ENCODE results near the gene ATP6V0A4. TPM values are rescaled to one million over a fixed set of nuclear protein-coding genes. Genes with fewer than 3 reads are reported as not detected.
"Not testable (repeated sequence)": the region's sequence is repeated elsewhere in the genome, so short reads cannot be mapped to it uniquely, and the experiment has no call there.

ATP6V0A4 gene
- polyA plus RNA-seq, 4 donors: 61.9 to 79.1 (median 68.1) TPM

DNA sequence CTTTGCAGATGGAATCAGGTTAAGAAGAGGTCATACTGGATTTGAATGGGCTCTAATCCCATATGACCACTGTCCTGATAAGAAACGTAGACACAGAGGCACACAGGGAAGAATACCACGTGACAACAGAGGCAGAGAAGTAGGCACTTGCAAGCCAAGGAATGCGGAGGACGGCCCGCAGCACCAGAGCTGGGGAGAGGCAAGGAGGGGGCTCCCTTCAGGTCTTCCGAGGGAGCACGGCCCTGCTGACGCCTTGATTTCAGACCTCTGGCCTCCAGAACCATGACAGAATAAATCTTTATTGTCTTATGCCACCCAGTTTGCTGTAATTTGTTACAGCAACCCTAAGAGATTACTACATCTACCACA is 44.9 kb downstream of the ATP6V0A4 start:
- no peak for DNase-seq (ENCODE audit: low read depth in 4 of 4, low spot score in 2 of 4)

DNA sequence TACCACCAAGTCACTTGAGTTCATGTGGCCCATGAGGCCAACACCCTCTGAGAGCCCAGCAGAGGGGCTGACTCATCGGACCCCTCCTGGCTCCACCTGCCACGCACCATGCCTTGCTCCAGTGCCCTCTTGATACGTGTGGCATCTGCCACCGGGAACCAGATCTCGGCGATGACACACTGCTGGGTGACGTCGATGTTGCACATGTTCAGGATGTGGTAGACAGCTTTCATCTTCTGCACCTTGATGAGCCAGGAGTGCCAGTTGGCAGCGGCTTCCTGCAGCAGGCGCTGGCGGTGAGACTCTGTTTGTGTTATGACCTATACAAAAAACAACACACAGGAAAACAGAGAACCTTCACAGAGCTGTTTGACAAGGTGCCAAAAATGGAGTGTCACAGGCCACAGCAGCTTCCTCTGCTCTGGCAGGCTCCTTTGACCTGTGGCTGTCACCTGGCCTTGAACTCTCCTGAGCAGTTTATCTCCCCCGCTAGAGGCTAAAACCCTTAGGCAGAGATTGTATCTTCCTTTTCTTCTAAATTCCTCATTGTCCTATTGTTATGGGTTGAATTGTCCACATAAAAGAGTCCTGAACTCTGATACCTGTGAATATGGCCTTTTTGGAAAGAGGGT is 45.4 kb downstream of the ATP6V0A4 start:
- DNase-seq (ENCODE audit: low read depth in 4 of 4, low spot score in 2 of 4): no peak

DNA sequence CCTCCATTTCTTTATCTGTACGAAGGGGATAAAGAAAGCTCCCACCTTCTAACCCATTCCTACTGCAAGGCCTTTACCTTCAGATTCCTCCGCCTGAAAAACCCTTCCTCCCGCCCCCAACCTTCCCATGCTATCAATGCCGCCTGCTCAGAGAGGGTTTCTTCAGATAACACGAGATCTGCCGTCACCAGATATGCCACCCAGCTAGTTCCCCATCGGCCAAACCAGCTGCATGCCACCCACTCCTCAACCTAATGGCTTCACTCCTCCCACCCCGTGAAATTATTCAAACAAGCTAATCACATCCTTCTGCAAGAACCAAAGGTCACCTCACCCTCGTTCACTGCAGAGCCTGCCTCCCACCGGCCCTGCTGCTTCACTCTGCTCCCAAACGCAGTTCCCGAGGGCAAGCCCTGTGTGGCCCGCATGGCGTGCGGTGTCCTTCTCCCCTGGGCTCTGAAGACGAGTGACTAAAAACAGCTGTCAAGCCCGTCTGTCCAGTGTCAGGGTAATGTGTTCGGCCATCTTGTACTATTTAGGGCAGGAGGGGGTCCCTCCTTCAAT is 47.0 kb downstream of the ATP6V0A4 start:
- DNase-seq (ENCODE audit: low read depth in 4 of 4, low spot score in 2 of 4): no peak

DNA sequence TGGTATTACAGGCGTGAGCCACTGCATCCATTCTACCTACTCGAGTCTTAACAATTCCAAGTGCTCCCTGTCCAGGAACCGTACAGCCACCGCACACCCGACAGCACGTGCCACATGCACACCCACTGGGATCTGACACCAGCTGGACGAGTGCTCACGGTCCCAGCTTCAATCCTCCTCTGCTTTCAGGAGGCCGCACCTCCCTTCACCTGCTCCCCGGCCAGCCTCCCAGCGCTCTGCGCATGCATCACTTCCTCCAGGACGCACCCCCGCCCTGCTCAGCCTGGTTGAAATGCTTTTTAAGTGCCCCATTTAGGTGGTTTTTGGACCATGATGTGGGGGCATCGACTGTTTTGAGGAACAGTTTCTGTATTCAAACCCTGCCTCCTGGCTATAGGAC is 47.5 kb downstream of the ATP6V0A4 start:
- no peak for DNase-seq (ENCODE audit: low read depth in 4 of 4, low spot score in 2 of 4)

DNA sequence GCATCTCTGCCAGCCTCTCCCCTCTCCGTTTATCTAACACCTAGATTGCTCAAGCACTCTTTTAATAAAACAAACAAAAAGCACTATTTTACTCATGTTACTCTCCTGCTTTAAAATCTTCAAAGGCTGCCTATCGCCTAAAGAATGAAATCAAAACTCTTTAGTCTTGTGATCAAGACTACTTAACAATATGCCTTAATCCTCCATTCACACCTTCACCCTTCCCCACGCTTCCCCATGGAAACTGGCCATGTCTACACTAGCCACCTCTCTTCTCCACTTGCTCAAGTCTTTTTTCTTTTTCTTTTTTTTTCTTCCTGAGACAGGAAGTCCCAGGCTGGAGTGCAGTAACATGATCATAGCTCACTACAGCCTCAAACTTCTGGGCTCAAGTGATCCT is 48.0 kb downstream of the ATP6V0A4 start:
- DNase-seq (ENCODE audit: low read depth in 4 of 4, low spot score in 2 of 4): no peak

DNA sequence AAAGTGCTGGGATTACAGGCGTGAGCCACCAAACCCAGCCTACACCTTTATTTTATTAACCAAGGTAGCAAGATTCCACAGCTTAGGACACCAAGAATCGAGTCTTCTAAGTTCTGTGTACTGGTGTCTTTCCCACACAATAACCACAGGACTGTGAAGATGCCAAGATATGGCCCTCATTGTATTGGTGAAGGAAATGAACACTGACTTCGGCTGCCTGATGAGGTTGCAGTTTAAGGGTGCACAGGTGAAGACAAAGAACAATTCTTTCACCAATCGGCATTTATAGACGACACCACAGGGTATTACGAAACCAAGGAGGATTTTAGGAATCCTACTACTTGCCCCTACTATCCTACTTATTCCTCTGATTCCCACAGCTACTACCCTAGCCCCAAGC is 49.3 kb downstream of the ATP6V0A4 start:
- no peak for DNase-seq (ENCODE audit: low read depth in 4 of 4, low spot score in 2 of 4)

DNA sequence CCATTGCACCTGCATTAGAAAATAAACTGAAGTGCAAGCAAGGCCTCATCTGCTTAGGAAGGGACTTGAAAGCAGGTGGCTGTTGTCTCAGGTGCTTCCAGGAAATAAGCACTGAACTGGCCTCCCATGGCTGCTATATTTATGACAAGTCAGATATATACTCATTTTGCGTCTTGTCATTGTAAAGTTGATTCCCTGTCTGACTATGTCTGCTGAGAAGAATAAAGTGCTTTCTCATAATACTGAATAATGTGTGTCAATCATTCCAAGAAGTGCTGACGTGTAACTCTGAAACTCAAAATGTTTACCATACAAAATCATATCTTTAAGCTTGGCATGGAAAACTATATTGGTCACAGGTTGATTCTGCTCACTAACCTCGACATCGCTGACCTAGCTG is 51.9 kb downstream of the ATP6V0A4 start:
- no peak for DNase-seq (ENCODE audit: low read depth in 4 of 4, low spot score in 2 of 4)

DNA sequence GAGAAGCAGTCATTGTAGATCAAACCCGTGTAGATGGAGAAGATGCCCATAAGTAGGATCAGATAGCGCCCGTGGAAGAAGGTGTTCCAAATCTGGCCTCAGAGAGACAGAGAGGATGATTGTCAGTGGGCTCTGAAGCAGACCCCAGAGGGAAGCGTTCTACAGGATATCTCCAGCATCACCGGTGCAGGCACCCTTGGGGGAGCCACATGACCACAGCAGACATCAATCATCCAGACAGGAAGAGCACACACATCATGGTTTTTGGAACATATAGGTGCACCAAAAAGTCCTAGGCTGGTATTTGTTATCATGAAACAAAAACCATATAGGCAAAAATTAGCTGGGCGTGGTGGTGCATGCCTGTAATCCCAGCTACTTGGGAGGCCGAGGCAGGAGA is 52.8 kb downstream of the ATP6V0A4 start:
- DNase-seq (ENCODE audit: low read depth in 4 of 4, low spot score in 2 of 4): no peak

DNA sequence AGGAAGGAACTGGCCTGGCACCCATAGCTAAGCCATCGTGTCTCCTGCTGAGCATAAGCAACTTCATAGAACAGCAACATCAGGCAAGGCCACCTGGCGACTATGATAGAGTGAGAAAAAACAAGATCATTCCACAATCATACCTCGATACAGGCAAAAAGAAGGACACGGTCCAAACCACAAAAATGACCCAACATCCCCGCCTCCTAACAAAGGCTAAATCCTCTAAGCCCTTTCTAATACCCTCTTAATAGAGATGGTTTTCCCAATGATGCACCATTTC is 56.6 kb downstream of the ATP6V0A4 start:
- no peak for DNase-seq (ENCODE audit: low read depth in 4 of 4, low spot score in 2 of 4)

DNA sequence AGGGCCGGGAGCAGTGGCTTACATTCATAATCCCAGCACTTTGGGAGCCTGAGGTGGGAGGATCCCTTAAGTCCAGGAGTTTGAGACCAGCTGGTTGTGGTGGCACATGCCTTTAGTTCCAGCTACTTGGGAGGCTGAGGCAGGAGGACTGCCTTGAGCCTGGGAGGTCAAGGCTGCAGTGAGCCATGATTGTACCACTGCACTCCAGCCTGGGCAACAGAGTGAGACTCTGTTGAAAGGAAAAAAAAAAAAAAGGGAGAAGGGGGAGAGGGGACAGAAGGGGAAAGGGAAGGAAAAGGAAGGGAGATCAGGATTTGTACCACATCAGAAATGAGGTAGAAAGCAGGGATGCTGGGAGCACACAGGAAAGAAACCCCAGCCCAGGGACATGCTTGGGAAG is 58.1 kb downstream of the ATP6V0A4 start:
- DNase-seq (ENCODE audit: low read depth in 4 of 4, low spot score in 2 of 4): no peak

DNA sequence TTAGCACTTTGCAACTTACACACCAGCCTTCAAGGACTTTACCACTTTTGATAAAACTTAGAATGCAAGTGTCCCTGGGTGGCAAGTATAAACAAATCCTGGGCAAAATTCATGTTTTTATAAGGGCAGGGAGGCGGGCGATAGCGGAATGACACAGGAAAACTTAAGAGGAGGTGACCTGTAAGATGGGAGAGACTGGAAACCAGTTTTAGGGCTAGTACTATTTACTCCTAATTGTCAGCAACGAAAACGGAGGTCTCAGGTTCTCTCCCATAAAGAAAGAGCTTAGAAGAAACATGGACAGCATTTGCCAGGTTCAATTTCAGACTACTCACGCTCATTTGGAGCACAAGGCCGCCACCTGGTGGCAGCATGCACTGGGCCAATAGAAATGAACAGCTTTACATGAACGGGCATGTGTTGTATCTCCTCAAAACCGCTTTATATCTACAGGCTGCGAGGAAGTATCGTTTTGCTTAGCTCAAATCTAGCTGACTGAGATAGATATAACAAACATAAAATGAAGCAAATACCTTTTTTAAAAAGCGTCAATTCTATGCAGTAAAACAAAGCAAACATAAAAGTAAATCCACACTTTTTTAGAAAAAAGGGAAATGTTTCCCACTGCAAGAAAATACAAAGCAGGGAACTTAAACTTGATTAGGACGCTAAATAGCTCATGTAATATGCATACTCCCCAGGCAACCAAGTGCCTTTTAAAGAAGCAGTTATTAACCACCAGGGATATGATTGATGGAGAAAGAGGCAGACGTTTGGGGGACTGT is 59.3 kb downstream of the ATP6V0A4 start:
- peak; percentile 74 to 93 (median 81) for DNase-seq (ENCODE audit: low read depth in 4 of 4, low spot score in 2 of 4)

DNA sequence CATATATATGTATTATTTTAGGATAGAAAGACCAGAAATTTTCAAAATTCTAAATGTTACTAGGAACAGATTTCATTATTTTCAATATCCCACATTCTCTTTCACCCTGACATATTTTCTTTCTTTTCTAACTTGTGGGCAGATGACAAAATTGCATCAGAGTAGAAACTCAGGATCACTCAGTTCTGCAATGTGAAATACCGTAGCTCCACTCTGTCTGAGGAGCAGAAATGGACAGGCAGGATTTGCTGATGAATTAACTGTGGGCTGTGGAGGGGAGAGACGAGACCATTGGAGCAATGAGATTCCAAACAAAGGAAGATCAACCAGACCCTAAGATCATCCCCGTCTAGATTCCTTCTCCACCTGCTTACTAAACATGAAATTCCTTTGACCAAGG is 59.9 kb downstream of the ATP6V0A4 start:
- DNase-seq (ENCODE audit: low read depth in 4 of 4, low spot score in 2 of 4): no peak

DNA sequence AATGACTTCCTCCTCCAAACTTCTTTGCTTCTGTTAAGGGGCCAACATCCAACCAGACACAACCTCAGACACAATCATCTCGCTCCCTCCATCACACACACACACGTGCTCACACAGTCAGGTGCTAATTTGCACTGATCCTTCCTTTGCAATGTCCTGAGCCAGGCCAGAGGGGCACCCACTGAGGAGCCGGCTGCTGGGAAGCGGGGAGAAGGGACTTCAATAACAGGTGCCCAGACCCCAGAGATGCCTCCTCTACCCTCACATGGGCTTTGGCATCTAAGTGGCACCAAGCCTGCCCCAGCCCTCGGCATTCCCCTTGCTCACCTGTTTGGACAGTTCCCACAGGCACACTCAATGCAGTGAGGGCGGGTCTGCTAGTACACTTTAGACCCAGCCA is 62.6 kb downstream of the ATP6V0A4 start:
- no peak for DNase-seq (ENCODE audit: low read depth in 4 of 4, low spot score in 2 of 4)

DNA sequence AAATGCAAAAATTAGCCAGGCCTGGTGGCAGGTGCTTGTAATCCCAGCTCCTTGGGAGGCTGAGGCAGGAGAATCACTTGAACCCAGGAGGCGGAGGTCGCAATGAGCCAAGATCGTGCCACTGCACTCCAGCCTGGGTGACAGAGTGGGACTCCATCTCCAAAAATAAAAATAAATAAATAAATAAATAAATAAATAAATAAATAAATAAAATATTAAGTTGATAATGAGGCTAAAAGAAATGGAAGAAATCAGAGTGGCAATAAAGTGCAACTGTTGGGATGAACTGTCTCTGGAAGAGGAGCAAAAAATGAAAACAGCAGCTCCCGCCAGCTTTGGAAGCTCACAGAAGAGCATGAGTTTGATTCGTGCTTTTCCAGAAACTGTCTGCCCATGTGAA is 66.3 kb downstream of the ATP6V0A4 start:
- not testable (repeated sequence) for DNase-seq (ENCODE audit: low read depth in 4 of 4, low spot score in 2 of 4)

DNA sequence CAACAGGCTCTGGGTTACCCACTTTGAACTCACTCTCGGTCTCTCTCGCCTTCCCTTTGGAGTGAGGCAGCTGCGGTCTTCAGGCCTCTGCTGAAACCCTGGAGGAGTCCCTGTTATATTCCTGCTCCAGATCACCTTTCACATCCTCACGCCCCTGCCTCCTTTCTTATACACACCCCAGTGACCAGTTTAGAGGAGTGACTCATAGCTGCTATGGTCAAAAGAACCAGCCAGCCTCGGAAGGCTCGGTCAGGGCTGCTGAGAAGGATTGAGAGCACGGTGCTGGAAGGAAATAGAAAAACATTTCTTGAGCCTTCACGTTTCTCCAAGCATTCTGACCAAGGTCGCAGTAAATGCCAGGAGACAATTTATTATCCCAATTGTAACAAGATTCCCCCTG is 68.6 kb downstream of the ATP6V0A4 start:
- DNase-seq (ENCODE audit: low read depth in 4 of 4, low spot score in 2 of 4): no peak

DNA sequence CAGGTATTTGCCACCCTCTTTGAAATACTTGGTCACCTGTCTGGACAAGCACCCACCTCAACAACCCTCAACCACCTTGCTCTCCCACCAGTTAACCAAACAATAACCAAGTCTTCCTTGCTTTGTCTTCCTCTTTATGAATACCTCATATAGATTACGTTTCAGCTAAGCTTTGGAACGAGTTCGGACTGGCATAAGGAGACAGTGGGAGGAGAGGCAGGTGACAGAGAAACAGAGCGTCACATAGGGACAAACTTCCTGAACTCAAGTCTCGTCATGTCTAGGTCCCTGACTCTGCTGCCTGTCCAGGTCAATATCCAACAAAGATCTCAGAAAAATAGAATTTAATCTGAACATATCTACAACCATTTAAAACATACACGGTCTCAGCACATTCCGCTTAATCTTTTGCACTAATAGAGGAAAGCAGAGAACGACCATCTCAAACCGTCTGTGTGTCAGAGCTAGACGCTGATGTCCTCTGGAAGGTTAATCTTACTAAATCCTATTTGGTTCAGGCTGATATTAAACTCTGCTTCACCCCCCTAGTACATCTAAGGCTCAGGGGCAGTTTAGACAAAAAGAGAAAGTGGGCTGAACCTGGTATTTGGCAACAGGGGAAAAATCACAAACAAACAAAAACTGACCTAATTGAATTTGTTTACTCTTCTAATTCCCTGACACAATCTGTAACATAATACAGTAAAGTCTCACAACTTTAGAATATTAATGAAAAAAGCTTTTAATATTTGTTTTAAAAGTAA is 70.5 kb downstream of the ATP6V0A4 start:
- no peak for DNase-seq (ENCODE audit: low read depth in 4 of 4, low spot score in 2 of 4)

DNA sequence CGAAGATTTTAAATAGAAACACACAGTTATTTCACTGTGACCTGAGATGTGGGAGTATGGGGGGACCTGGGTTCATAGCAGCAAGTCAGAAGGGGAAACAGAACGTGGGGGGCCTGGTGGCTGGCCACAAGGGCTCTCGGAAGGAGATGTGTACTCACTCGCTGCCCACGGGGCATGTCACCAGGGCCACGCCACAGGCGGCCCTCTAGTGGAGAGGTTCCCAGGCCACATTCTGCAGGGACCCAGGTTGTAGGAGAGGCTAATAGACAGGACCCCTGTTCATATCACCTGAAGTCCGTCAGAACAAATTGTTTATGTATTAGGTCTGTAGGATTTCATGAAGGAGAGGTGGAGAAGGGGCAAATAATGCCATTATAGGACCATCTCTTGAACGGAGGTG is 71.7 kb downstream of the ATP6V0A4 start:
- DNase-seq (ENCODE audit: low read depth in 4 of 4, low spot score in 2 of 4): no peak

DNA sequence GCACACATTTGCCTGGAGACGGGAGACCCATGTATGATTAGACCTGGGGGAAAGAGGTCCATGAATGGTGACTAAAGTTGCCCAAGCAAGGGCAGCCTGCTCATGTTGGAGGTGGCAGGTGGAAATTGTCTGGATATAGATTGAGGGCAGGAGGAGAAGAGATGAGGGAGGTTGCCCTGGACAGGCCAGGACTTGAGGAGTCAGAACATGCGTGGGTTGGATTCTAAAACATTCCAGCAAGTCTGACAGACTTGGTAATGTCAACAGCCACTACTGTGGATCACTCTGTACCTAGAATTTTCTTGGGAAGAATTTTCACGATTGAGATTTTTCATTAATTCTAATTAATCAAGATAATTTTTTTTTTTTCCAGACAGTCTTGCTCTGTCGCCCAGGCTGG is 77.7 kb downstream of the ATP6V0A4 start:
- DNase-seq (ENCODE audit: low read depth in 4 of 4, low spot score in 2 of 4): no peak

DNA sequence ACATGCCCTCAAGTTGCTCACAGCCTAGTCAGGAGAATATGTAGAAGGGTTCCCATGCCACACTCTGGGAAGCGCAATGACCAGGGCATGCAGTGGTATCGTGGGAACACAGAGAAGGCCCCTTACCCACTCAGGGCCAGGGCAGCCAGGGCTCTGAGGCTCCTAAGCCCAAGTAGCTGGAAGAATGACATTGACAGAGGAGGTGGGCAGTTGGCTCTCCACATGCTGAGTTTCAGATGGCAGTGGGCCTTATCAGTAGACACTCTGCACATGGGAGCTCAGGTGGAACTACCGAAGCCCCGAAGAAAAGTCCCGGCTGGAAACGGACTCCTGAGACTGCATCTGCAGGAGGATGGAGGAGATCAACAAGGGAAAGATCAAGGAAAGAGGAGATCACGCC is 81.1 kb downstream of the ATP6V0A4 start:
- no peak for DNase-seq (ENCODE audit: low read depth in 4 of 4, low spot score in 2 of 4)

DNA sequence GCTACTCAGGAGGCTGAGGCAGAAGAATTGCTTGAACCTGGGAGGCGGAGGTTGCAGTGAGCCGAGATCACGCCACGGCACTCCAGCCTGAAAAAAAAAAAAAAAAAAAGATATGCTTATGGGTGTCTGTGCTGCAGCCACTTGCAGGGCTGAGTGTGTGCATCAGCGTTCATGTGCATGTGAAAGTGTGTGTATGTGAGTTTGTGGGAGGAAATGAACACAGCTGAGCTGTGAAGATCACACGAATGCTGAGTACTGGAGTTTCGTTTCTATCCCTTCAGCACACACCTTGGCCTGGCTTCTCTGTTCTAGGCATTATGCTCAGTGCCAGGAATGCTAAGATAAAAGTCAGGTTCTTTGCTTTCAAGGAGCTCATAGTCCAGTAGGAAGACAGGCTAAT is 84.8 kb downstream of the ATP6V0A4 start:
- no peak for DNase-seq (ENCODE audit: low read depth in 4 of 4, low spot score in 2 of 4)

DNA sequence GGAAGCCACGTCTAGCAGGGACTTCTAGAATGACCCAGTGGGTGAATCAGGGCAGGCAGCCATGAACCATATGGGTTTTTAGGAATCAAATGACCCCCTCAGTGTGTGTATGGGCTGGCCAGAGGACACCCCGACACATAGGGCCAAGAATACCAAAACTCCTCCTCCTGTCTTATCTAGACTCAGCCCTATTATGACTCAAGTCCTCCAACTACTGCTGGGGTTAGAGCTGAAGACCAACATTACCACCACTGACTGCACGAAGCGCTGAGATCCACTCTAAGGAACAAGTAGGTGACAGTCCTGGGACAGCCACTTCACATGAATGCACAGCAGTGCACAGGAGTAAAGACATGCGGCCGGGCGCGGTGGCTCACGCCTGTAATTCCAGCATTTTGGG is 85.3 kb downstream of the ATP6V0A4 start:
- no peak for DNase-seq (ENCODE audit: low read depth in 4 of 4, low spot score in 2 of 4)
